Left ventricle myocardium superior (tissue), 1 donor: Measurements from ENCODE around the gene FBN1. TPM values are rescaled to one million over a fixed set of nuclear protein-coding genes. Genes with fewer than 3 reads are reported as not detected.

Experiments
- ATAC-seq: fragments of 200-7000 bp; cut with Tn5 transposase; one replicate; pipeline ENCODE4 v1.9.1; 2020; ENCODE audit warnings: mild to moderate bottlenecking, moderate library complexity
- DNase-seq: peaks from one replicate; pipeline ENCODE4 v3.0.0-alpha.2; 2020
- intact Hi-C: fragments of 100-400 bp; cut with micrococcal nuclease; formaldehyde crosslinking; loops from one replicate; pipeline ENCODE4 v1.11.0; 2022
- total RNA-seq: library from RNA; stranded (reverse); fragmentation: NEBNext Ultra II Directional; extraction: Animal tissue kit (Norgen Biotek cat#: 25700); gene quantifications from one replicate; pipeline ENCODE4 v1.2.1, GENCODE V29; 2021
- donor health status: DM: no; HTN: yes; CAD: no; lungs with severe emphysema.

FBN1 gene
- total RNA-seq, 1 donor from 2014 or later, result 27.6 TPM

GRCh38 chr15:48653913-48654670, 8.6 kb upstream of the FBN1 start:
- ATAC-seq (peak; percentile 84), DNase-seq (peak; percentile 47)
- intact Hi-C loops, result no loop called here

GRCh38 chr15:48653216-48653615, 7.7 kb upstream of the FBN1 start:
- DNase-seq (no peak), ATAC-seq (peak; percentile 61)
- intact Hi-C loops, result no loop called here

- DNase-seq (no peak), ATAC-seq (no peak)
- intact Hi-C loops, result no loop called here
Measured at GRCh38 chr15:48652510-48653076, 7.1 kb upstream of the FBN1 start.

- DNase-seq (no peak), ATAC-seq (no peak)
- intact Hi-C loops, result no loop called here
Measured at GRCh38 chr15:48650931-48651330, 5.4 kb upstream of the FBN1 start.

GRCh38 chr15:48647962-48648361, 2.5 kb upstream of the FBN1 start:
- DNase-seq, result no peak
- no peak for ATAC-seq
- intact Hi-C loops, result no loop called here

- DNase-seq, result no peak
- no peak for ATAC-seq
- intact Hi-C loops, result no loop called here
Measured at GRCh38 chr15:48646331-48646730, 822 bp upstream of the FBN1 start.

- peak; percentile 54 for ATAC-seq
- peak; percentile 62 for DNase-seq
- intact Hi-C loops, result no loop called here
Measured at GRCh38 chr15:48644827-48645557, 517 bp downstream of the FBN1 start.

GRCh38 chr15:48644467-48644826, 1.1 kb downstream of the FBN1 start:
- intact Hi-C loops, result no loop called here
- ATAC-seq (no peak), DNase-seq (peak; percentile 77)

GRCh38 chr15:48643776-48644466, 1.6 kb downstream of the FBN1 start:
- intact Hi-C loops, result no loop called here
- DNase-seq (no peak), ATAC-seq (no peak)

GRCh38 chr15:48643206-48643605, 2.3 kb downstream of the FBN1 start:
- DNase-seq (no peak), ATAC-seq (no peak)
- intact Hi-C loops, result no loop called here

GRCh38 chr15:48642795-48643194, 2.7 kb downstream of the FBN1 start:
- ATAC-seq (no peak), DNase-seq (no peak)
- intact Hi-C loops, result no loop called here

GRCh38 chr15:48641416-48641815, 4.1 kb downstream of the FBN1 start:
- DNase-seq, result no peak
- intact Hi-C loops, result no loop called here
- ATAC-seq, result no peak

GRCh38 chr15:48638963-48639362, 6.5 kb downstream of the FBN1 start:
- ATAC-seq, result no peak
- DNase-seq, result no peak
- intact Hi-C loops, result no loop called here

GRCh38 chr15:48637639-48638038, 7.9 kb downstream of the FBN1 start:
- intact Hi-C loops, result no loop called here
- DNase-seq (no peak), ATAC-seq (no peak)

- DNase-seq (no peak), ATAC-seq (no peak)
- intact Hi-C loops, result no loop called here
Measured at GRCh38 chr15:48636511-48636910, 9.0 kb downstream of the FBN1 start.

- ATAC-seq, result no peak
- intact Hi-C loops, result no loop called here
- no peak for DNase-seq
Measured at GRCh38 chr15:48634893-48635292, 10.6 kb downstream of the FBN1 start.

GRCh38 chr15:48634096-48634495, 11.4 kb downstream of the FBN1 start:
- ATAC-seq, result no peak
- intact Hi-C loops, result no loop called here
- no peak for DNase-seq

GRCh38 chr15:48632651-48633050, 12.9 kb downstream of the FBN1 start:
- intact Hi-C loops, result no loop called here
- no peak for DNase-seq
- no peak for ATAC-seq

GRCh38 chr15:48631176-48631770, 14.2 kb downstream of the FBN1 start:
- ATAC-seq, result peak; percentile 77
- intact Hi-C loops, result no loop called here
- DNase-seq, result no peak

GRCh38 chr15:48630245-48630644, 15.3 kb downstream of the FBN1 start:
- intact Hi-C loops, result no loop called here
- no peak for DNase-seq
- ATAC-seq, result no peak
